NCI-H1436 (cell line): ENCODE results near the gene EEFSEC.

Experiments
- DNase-seq: peaks from one replicate; lab custom pipeline; 2025; lab: John Stamatoyannopoulos, UW

The EEFSEC gene

DNA sequence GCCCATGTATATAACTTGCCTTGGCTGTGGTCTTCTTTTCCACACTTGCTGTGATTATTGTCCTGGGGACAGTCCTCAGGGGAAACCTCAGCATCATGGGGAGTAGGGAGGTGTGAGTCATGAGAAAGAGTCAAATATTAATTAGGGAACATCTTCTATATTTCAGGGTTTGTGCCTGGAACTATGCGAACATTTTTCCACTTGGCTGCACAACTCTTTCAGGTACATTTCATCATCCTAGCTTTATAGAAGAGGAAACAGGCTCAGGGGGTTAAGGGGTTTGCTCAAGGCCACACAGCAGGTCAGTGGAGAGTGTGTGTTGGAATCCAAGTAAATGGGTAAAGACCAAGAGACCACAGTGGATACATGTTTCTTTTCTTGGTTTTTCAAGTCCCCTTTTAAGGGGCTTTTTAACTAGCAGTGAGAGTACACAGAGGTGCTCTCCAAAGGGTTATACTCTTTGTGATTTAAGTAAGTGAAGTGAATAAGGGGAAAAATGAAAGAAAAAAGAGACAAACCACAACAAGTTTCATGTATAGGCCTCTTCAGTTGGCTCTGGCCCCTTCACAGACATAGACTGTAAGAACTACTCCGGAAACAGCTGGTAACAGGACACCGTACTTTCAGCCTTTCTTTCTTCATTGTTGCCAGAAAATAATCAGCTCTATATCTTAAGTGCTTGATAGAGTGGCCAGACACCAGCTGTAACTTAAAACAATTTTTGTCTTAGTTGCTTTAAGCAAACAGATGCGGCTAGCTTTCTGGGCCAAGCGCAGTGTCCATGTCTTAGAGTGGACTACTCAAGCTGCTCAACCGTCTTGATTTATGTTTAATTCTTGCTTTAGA is 64.6 kb downstream of the EEFSEC start:
- DNase-seq: no peak

GRCh38 chr3:128218548-128219257 is 65.4 kb downstream of the EEFSEC start:
- no peak for DNase-seq

DNA sequence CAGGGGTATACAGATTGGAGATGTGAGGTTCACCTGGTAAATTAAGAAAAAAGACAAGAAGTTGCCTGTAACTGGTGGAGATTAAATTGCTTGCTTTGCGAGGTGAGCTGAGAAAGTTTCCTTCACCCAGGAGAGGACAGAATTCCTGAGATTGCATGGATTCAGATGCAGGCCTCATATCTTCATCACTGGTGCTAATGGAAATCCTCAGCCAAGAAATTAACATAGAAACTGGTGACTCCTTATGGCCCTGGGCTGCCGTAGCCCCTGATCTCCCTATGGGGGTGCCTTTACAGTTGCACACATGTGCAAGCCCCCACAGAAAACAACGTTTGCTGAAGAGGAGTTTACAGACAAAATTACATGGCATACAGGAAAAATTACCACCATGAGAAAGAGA is 68.0 kb downstream of the EEFSEC start:
- no peak for DNase-seq

DNA sequence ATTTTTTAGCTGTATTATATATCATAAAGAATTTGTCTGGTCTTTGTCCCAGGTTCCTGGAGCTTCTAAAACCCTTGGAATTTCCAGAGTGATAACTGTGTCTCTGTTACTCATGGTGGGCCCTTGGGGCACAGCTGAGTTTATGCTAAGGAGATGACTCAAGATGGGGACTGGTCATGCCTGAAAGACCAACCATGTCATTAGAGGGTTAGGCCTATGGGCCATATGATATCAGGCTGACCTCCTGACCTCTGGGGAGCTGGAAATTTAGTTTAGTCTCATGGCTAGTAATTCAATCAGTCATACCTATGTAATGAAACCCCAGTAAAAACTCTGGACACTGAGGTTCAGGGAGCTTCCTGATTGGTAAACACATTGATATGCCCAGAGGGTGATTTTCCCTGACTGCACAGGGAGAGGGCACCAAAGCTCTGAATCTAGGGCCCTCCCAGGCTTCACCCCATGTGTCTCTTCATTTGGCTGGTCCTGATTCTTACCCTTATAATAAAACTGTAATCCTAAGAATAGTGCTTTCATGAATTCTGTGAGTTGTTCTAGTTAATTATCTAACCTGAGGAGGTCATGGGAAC is 69.6 kb downstream of the EEFSEC start:
- no peak for DNase-seq

GRCh38 chr3:128226186-128226725 is 73.0 kb downstream of the EEFSEC start:
- no peak for DNase-seq

DNA sequence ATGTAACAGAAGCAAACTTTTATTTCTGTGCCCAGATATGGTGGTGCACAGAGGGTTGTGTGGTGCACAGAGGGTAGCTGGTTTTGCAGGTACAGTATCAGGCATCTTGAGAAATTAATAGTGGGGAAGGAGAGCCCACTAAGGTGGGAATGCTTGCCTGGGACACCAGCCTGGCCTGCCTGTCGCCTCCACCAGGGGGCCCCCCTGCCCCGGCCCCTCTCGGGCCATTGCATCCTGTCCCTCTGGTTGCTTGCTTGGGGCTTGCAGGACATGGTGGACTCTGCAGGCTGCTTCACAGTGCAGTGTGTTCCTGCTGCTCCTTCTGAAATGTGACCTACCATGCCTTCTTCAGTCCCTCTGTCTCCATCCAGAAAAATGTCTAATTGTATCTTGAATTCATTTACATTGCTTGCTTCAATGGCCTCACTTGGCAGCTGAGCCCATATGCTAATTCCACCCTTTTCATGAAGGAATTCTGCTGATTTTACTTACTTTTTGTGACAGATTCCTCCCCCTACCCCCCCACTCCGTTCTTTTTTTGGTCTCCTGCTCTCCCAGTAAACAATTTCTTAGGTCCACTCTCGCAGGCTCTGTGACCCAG is 73.6 kb downstream of the EEFSEC start:
- DNase-seq: no peak

- DNase-seq: no peak
Measured at GRCh38 chr3:128227507-128227906, 74.2 kb downstream of the EEFSEC start.

DNA sequence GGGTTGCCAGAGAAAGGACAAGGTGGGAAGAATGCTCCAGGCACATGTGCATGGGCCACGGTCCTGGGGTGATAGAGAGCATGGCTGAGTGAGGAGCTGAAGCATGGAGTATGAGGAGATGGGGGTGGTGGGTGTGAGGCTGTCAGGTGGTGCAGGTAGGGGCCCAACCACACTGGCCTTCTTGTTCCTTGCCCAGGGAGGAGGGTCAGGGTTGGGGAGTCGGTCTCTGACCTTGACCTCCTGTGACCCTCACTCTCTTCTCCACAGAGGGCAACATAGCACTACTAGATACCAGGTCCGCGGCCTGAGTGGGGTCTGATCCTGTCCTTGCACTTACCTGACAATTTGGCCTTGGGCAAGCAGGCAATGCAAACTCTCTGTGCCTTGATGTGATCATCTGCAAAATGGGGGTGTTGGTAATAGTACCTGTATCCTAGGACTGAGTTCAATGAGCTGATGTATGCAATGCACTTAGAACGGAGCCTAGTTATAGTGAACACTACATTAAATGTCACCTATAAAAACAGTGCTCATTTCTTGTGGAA is 75.2 kb downstream of the EEFSEC start:
- no peak for DNase-seq

GRCh38 chr3:128229106-128229857 is 76.0 kb downstream of the EEFSEC start:
- no peak for DNase-seq

DNA sequence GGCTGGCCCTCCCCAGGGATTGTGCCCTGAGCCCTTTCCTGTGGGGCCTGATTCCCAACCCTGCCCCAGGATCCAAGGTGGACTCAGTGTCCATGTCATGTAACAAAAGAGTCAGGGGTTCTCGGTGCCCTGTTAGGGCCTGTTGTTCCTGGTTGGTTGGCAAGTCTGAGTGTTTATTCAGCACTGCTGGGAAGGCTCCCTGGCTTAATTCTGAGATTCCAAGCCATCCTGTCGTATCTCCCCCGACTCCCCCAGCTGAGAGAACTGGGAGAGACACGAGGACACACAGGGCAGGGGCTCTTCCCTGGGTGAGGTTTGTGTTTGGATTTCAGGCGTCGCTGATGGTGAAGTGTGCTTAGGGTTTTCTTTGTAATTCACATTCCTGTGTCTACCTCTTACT is 78.3 kb downstream of the EEFSEC start:
- DNase-seq: no peak

- no peak for DNase-seq
Measured at GRCh38 chr3:128232376-128233178, 79.3 kb downstream of the EEFSEC start.

- no peak for DNase-seq
Measured at GRCh38 chr3:128235207-128235926, 82.1 kb downstream of the EEFSEC start.

DNA sequence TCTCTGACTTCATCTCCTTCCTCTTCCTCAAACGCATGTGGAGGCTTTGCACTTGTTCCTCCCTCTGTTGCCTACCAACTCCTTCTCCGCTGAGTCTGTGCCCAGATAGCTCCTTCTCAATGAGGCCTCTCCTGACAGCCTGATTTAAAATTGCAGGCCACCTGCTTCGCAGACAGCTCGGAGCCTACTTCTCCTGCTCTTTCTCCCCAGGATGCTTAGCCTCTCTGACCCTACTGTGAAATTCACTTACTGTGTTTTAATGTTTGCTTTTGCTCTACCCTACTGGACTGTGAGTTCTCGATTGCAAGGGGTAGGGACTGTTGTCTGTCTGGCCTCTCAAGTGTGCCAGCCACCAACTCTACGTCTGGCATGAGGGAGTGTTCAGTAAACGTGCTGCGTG is 83.4 kb downstream of the EEFSEC start:
- no peak for DNase-seq

- no peak for DNase-seq
Measured at GRCh38 chr3:128237348-128238183, 84.3 kb downstream of the EEFSEC start.

GRCh38 chr3:128238184-128238489 is 84.9 kb downstream of the EEFSEC start:
- DNase-seq: no peak

GRCh38 chr3:128239304-128239703 is 86.0 kb downstream of the EEFSEC start:
- DNase-seq: no peak

- no peak for DNase-seq
Measured at GRCh38 chr3:128240232-128240631, 87.0 kb downstream of the EEFSEC start.

DNA sequence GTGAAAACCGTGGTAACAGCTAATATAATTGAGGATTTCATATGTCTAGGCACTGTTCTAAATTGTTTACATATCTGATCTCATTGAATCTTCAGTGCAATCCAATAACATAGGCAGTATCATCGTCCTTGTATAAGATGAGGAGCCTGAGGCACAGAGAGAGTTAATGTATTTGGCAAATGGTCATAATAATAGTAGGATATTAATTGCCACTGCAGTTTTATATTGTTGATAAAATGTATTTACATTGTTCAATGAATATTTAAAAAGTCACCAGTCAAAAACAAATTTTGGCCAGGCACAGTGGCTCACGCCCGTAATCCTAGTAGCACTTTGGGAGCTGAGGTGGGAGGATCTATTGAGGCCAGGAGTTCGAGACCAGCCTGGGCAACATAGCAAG is 88.5 kb downstream of the EEFSEC start:
- DNase-seq: no peak
